ENCODE measurements around the gene DCAF17.

DCAF17 gene

DNA sequence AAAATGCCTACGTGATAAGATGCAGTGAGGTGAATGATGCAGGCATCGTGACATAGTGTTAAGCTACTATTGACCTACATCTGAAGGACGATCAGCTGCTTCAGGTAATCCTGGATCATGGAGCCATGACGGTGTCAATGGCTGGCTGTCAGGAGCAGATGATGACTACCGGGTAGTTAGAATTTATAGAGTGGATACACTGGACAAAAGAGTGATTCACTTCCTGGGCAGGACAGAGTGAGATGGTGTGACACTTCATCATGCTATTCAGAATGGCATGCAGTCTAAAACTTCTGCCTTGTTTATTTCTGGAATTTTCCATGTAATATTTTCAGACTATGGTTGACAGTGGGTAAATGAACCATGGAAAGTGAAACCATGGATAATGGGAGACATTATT is 29.8 kb upstream of the DCAF17 start:
- DNase-seq (ENCODE audit: low spot score) = no peak
- no peak overlapping the region for H3K4me3 ChIP-seq
- TF ChIP-seq, protein P1, sequence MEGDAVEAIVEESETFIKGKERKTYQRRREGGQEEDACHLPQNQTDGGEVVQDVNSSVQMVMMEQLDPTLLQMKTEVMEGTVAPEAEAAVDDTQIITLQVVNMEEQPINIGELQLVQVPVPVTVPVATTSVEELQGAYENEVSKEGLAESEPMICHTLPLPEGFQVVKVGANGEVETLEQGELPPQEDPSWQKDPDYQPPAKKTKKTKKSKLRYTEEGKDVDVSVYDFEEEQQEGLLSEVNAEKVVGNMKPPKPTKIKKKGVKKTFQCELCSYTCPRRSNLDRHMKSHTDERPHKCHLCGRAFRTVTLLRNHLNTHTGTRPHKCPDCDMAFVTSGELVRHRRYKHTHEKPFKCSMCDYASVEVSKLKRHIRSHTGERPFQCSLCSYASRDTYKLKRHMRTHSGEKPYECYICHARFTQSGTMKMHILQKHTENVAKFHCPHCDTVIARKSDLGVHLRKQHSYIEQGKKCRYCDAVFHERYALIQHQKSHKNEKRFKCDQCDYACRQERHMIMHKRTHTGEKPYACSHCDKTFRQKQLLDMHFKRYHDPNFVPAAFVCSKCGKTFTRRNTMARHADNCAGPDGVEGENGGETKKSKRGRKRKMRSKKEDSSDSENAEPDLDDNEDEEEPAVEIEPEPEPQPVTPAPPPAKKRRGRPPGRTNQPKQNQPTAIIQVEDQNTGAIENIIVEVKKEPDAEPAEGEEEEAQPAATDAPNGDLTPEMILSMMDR (IDR thresholded peaks at IDR 0.05) = no peak
- H3K27ac ChIP-seq = no peak overlapping the region

DNA sequence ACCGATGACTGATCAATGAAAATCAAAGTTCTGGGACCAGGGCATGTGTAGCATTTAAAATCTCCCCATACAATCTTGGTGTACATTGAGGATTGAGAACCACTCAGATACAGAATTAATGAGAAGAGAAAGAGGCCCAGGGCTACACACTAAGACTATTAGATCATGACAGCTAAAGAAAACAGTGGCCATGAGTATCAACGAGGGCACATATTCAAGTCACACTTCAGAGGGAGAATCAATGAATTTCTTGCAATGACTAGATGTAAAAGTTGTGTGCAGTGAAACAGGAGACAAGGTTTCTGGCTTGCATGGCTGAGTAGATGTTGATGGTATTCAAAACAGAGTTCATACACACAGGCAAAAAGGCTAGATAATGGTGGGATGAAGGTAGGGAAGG is 29.3 kb upstream of the DCAF17 start:
- Histone ChIP-seq H3K4me3 (no peak overlapping the region), H3K27ac (no peak overlapping the region)
- DNase-seq (ENCODE audit: low spot score) = no peak
- TF ChIP-seq, protein P1 (IDR thresholded peaks at IDR 0.05) = no peak

DNA sequence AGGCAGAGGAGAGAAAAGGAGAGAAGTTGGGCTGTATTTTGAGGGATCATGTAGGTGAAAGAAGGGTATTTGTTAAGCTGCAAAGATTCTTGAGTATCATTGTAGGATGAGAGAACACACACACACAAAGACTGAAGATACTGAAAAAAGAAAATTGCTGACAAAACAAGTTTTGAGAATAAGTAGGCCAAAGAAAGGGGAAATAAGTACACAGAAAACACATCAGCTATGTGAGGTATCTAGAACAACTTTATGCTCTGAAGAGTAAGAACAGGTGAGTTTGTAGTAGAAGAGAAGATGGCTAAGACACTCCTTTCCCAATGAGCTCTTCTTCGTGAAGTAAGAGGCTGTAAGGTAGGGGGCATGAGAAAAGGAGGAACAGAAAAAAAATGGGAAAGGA is 28.5 kb upstream of the DCAF17 start:
- TF ChIP-seq, protein P1 (IDR thresholded peaks at IDR 0.05) = no peak
- DNase-seq (ENCODE audit: low spot score) = no peak
- no peak overlapping the region for H3K4me3 ChIP-seq
- no peak overlapping the region for H3K27ac ChIP-seq

DNA sequence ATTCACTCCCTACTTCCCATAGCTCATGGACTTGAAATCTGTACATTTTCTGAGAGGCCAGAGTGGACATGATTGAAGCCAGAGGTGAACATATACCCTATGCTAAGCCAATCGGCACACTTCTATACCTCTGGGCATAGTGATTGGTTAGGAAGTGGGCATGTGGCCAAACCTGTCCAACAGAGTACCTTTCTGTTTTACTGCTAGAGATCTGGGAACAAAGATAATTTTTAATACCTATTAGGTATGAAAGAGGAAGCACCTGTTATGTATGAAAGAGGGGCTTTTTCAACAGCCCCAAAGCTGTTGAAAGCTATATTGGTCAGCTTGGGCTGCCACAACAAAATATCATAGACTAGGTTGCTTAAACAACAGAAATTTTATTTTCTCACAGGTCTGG is 28.0 kb upstream of the DCAF17 start:
- H3K4me3 ChIP-seq = no peak overlapping the region
- DNase-seq (ENCODE audit: low spot score) = no peak
- TF ChIP-seq, protein P1 (IDR thresholded peaks at IDR 0.05) = no peak
- no peak overlapping the region for H3K27ac ChIP-seq

DNA sequence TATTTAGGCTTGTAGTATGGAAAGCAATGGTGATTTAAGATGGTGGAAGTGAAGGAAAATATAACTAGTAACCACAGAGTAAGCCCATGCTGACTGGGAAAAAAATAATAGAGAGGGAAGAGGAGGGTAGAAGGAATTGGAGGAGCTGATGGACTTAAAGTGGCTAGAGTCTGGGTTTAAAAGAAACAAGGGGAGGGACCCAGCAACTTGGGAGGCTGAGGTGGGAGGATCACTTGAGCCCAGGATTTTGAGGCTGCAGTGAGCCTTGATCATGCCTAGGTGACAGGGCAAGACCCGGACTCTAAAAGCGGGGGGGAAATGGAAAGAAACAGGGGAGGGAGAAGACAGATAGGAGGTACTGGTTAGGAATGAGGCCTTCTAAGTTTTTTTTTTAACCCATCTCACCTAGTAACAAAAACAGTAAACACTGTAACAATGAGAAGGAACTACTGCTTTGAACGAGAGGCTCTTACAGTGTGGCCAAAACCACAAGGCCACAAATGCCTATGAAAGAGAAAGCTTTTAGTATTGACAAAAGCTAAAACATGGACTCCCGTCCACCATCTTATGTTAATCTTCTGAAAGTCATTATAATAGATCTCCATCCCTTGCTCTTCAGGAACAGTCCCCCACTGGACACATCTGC is 26.9 kb upstream of the DCAF17 start:
- DNase-seq (ENCODE audit: low spot score) = no peak
- TF ChIP-seq, protein P1 (IDR thresholded peaks at IDR 0.05) = no peak
- no peak overlapping the region for H3K27ac ChIP-seq
- no peak overlapping the region for H3K4me3 ChIP-seq

DNA sequence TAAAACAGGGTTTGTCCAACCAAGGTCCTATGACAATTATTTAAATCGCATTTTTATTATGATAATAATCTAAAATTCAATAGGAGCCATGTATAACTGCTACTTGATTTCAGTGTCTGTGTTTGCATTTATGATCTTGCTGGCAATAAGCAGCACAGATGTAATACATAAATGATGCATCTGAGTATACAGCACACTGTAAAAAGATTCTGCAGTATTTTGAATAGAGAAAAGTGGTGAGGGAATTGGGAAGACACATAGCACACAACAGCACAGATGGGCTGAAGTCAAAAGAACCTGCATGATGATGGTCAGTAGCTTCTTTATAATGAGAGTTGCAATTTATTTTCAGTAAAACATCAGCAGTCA is 26.4 kb upstream of the DCAF17 start:
- TF ChIP-seq, protein P1 (IDR thresholded peaks at IDR 0.05) = no peak
- Histone ChIP-seq H3K4me3 (no peak overlapping the region), H3K27ac (no peak overlapping the region)
- no peak for DNase-seq (ENCODE audit: low spot score)

DNA sequence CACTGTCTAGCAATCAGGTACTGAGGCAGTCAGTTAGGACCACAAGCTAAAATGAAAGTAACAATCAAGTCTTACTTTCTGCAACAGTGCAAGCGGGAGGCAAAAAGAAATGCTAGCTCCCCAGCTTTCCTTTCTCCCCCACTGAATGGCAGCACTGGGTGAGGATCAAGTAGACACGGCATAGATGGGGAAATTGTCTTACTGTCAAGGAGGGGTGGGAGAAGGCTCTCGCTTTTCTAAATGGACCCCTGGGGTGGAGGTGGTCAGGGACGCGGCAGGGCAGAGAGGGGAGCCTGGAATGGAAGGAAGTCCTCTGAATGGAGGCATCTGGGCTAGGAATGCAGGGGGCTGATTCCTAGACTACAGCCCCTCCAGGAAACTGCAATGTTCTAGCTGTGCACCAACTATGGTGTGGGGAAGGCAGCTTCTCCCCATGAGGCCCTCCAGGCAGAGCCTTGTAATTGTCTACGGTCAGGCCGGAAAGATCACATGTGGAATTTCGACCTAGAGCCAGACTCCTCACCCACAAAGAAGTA is 24.5 kb upstream of the DCAF17 start:
- H3K27ac ChIP-seq = no peak overlapping the region

More for the DNA sequence above, 24.5 kb upstream of the DCAF17 start:
- no peak for DNase-seq (ENCODE audit: low spot score)
- H3K4me3 ChIP-seq = no peak overlapping the region
- TF ChIP-seq, protein P1 (IDR thresholded peaks at IDR 0.05) = no peak

Measured in coronary artery (tissue), 2 donors.